ENCODE measurements around the gene CDC42EP5. TPM values are rescaled to one million over a fixed set of nuclear protein-coding genes. Genes with fewer than 3 reads are reported as not detected.
"Not testable (repeated sequence)": the region's sequence is repeated elsewhere in the genome, so short reads cannot be mapped to it uniquely, and the experiment has no call there.

CDC42EP5 gene
- 9.5 and 15.4 TPM in 2 replicates for total RNA-seq (2014; rRNA removed; shearing (Covaris generic))

GRCh38 chr19:54473071-54473891 is at the start of gene CDC42EP5:
Gene CDC42EP5, minus strand, starts transcription at chr19:54473296. Its CDS starts 7,749 bp downstream, at chr19:54465547.
- peak; percentile 85 for DNase-seq (ENCODE audit: low read depth)

- DNase-seq (ENCODE audit: low read depth) = no peak
Measured at GRCh38 chr19:54521860-54522513, 48.9 kb upstream of the CDC42EP5 start.

DNA sequence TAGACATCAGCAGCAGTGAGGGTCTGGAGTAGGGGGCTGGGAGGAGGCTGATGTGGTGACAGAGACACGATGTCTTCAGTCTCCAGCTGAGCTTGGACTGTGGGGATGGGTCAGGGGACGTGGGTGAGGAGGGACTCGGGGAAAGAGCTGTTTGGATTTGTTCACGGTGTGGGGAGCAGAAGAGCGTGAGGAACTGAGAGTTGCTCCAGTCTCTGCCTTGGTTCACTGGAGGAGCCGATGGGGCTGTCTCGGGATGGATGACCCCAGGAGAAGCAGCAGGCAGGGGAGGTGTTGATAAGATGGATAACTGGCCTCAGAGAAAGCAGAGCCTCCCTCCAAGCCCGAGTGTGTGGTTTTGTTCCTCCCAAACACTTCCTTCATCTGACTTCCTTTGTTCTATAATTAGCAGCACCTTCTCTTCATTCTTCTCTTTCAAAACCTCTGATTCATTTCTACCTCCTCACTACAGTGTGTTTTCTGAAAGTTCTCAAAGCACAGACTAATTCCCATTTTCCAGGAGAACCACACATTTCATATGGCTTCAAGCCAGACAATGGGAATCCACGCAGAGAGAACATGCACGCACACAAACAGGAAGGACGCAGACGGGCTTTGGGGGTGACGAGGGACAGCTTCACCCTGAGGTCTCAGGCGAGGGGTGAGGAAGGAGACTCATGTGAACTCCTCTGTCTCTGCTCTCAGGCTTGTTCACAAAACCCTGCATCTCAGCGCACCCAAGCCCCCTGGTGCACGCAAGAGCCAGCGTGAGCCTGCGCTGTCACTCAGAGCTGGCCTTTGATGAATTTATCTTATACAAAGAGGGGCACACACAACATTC is 48.1 kb upstream of the CDC42EP5 start:
- DNase-seq (ENCODE audit: low read depth) = no peak

- DNase-seq (ENCODE audit: low read depth) = peak; percentile 81
Measured at GRCh38 chr19:54518844-54519243, 45.7 kb upstream of the CDC42EP5 start.

DNA sequence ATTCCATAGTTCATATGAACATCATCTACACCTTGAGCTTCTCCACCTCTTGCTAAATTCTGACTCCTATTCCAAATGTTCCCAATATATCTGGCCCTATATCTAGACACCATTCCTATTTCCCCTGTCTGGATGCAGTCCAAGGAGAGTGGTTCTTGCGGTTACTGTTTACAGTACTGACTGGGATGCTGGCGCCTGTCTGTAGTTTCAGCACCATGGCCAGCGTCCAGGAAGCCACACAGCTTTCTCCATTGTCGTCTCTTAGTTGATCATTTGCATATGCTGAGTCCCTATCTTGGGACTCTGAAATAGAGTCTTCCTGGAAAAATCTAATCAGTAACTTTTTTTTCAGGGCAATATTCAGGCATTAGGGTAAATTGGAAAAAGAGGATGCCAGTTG is 44.4 kb upstream of the CDC42EP5 start:
- peak; percentile 90 for DNase-seq (ENCODE audit: low read depth)

DNA sequence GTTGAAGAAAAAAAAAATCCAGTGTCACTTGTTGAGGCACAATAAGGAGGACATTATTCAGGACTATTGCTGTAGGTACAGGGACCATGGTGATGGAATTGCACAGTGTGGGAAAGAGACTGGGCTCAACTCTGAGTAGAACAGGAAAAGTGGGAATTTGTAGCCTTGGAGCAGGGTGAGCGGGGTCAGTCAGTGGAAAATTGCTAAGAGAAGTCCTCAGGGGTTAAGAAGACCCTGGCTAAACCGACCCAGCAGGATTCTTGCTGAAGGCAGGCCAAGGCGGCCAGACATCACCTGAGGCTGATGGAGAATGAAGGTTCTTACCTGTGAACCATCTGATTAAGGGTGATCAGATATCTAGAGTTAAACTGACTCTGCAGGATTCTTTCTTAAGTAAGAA is 42.1 kb upstream of the CDC42EP5 start:
- no peak for DNase-seq (ENCODE audit: low read depth)

GRCh38 chr19:54509200-54509940 is 36.3 kb upstream of the CDC42EP5 start:
- not testable (repeated sequence) for DNase-seq (ENCODE audit: low read depth)

- not testable (repeated sequence) for DNase-seq (ENCODE audit: low read depth)
Measured at GRCh38 chr19:54508487-54508886, 35.4 kb upstream of the CDC42EP5 start.

GRCh38 chr19:54507824-54508223 is 34.7 kb upstream of the CDC42EP5 start:
- DNase-seq (ENCODE audit: low read depth) = peak; percentile 72

GRCh38 chr19:54507038-54507717 is 34.1 kb upstream of the CDC42EP5 start:
- not testable (repeated sequence) for DNase-seq (ENCODE audit: low read depth)

DNA sequence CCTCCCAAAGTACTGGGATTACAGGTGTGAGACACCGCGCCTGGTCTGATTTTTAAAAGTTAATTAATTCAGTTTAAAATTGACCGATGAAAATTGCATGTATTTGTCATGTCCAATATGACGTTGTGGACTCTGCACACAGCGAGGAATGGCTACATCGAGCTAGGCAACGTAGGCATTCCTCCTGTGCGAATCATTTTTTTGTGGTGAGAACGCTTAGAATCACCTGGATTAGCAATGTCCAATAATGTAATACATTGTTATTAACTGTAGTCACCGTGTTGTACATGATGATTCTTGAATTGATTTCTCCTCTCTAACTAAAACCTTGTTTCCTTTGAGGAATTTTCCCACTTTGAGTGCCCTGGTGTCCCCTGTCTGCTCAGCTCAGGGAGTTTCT is 33.0 kb upstream of the CDC42EP5 start:
- DNase-seq (ENCODE audit: low read depth) = no peak

- not testable (repeated sequence) for DNase-seq (ENCODE audit: low read depth)
Measured at GRCh38 chr19:54505542-54505941, 32.4 kb upstream of the CDC42EP5 start.

GRCh38 chr19:54502518-54503048 is 29.5 kb upstream of the CDC42EP5 start, which contains the start of gene LAIR2:
Gene LAIR2, plus strand, starts transcription at chr19:54502831. Its CDS starts 88 bp downstream, at chr19:54502919.
- no peak for DNase-seq (ENCODE audit: low read depth)

DNA sequence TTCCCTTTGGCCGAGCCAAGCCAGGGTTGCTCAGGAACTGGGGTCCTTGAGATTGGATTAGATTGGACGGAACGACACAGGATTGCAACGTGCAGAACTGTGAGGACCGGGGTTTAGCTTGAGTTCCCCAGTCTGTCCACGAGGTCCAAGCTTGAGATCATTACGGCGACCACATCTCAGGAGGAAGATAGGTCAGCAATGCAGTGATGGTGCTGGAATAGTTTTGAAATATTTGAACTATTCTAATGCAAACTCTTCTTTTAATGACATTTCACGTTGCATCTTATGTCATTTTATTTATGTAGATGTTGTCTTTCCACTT is 25.3 kb upstream of the CDC42EP5 start:
- DNase-seq (ENCODE audit: low read depth) = not testable (repeated sequence)

GRCh38 chr19:54497747-54498450 is 24.8 kb upstream of the CDC42EP5 start:
- peak; percentile 34 for DNase-seq (ENCODE audit: low read depth)

DNA sequence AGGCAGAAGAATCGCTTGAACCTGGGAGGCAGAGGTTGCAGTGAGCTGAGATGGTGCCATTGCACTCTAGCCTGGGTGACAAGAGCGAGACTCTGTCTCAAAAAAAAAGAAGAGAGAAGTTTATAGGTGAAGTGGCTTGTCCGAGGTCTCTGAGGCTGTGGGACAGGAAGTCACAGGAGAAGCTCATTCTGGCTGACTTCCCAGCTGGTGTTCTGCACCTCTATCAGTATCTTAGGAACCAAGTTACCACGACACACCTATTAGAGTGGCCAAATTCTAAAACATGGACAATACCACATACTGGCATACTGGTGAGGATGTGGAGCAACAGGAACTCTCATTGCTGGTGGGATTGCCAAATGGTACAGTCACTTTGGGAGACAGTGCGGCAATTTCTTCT is 22.2 kb upstream of the CDC42EP5 start:
- not testable (repeated sequence) for DNase-seq (ENCODE audit: low read depth)

DNA sequence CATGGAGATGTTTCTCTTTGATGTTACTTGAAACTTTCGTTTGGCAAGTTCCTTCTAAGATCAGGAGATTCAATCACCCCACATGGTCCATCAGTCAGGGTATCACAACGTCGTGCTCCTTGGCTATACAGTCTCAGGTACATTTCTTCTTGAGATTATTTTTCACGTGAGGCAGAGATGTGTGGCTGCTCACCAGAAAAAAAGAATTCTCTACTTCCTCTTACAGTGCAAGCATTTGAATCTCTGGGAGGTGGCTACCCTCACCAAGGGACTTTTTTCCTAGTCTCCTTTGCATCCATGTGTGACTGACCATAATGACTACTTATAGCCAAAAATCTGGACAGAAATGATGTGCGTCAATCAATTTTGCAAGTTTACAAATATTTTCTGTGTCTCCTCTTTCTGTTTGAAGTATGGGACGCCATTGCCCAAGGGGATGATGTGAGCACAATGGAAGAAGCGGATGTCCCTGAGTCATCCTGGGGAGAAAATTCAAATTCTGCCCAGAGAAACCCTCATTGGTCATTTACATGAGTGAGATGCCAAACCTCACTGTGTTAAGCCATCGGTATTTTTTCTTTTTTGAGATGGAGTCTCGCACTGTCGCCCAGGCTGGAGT is 21.0 kb upstream of the CDC42EP5 start:
- DNase-seq (ENCODE audit: low read depth) = no peak

DNA sequence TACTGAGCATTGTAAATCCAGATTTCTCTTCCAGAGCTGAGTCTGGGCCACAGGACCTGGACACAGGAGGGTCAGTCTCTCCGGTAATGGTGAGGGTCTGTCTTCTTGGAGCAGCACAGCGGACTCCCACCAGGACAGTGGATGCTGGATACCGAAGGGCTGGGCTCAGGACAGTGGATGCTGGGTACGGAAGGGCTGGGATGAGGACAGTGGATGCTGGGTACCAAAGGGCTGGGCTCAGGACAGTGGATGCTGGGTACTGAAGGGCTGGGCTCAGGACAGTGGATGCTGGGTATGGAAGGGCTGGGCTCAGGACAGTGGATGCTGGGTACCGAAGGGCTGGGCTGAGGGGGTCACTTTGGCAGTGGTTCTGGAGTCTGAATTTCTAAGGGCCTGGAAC is 20.0 kb upstream of the CDC42EP5 start:
- not testable (repeated sequence) for DNase-seq (ENCODE audit: low read depth)

DNA sequence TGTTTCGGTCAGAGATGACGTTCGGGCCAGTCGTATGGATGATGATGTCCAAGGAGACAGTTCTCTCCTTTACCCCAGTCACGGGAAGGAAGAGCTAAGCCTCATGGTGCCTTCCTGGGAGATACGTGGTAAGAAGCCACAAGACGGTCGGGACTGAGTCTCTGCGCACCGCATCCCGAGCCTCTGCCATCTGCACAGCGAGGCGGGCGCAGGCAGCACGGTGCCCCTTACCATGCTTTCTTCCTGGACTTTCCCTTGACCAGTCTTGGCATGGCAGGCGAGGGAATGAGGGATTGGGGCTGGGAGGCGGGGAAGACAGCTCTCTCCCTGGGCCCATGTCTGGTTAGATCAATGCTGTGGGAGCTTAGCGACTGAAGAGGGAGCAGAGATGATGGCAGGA is 19.5 kb upstream of the CDC42EP5 start:
- no peak for DNase-seq (ENCODE audit: low read depth)

Measured in Daoy (cell line).